ENCODE results near the gene SCN2B. TPM values are rescaled to one million over a fixed set of nuclear protein-coding genes. Genes with fewer than 3 reads are reported as not detected.

SCN2B gene
- total RNA-seq, 1 experiment from 2014 or later: 0.05 TPM

DNA sequence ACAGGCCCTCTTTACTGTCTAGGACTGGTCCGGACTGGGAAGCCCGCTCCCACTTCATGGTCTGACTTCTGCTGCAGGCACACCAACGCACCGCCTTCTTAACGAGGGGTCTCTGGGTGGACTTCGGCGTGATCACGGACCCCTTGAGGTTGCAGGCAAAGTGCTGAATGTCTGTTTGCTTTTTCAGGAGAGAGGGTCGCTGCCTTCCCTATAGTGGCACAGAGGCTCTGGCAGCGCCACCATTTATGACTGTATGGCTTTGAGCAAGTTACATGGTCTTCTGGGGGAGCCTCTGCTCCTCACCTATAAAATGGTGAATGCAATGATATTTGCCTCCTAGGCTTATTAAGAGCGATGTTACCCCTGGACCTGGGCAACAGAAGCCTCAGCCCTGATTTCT, 22.5 kb downstream of the SCN2B start:
- DNase-seq (ENCODE audit: low read depth): no peak

DNA sequence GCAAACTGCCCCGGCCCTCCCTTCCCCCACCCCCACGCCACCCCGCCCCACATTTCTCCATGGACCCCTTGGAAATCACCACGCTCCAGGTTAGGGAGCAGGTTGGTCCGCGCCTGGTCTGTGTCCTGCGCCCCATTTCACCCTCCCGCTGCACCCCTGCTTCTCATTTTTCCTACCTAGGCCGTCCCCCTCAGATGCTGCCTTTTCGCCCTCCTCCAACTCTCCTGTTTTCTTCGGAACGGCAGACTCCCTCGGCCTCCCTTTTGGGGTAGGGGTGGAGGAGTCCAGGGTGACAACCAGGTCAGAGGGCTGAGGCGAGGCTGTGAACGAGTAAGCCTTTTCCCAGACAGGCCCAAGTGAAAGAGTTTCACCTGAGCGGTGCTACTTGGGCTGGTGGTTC, 22.9 kb downstream of the SCN2B start:
- no peak for DNase-seq (ENCODE audit: low read depth)

DNA sequence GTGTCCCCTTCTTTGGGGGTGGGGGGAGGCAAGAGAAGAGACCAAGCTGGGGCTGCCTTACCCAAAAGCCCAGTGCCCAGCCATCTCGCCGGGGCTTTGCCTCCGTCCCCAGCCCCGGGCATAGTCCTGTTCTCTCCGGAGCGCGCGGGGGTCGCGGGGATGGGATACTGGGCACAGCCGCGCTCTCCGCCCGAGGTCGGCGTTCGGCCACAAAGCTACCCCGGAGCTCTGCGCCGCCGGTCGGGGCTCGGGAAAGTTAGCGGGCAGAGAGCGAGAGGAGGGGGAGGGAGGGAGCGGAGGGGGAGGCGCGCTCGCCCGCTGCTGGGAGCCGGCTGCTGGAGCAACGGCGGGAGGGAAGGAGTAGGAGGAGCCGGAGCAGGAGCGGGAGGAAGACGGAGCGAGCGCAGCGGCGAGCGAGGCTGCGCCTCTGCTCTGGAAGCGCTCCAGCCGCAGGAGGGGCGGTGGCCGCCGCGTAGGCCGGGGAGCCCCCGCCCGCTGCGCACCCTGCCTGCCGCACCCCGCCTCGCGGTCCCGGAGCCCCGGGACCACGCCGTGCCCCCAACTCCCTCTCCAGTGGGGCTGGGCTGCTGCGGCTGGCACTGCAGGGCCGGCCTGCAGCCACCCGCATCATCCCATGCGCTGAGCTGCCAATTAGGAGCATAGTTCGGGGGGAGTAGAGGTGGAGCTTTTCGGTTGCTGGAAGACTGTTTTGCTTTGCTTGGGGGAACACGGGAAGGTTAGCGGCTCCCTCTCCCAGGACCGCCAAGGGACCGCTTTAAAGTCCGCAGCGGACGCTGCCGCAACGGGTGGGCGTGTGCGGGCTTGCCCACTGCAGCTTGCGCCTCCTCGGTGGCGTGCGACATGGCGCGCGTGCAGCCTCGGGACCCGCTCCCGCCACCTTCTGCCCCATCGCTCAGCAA, 23.6 kb downstream of the SCN2B start, which contains the start of gene SCN4B:
Gene SCN4B (minus strand): TSS at position 272 of the 920 bp plus-strand sequence. CDS start 150 bp downstream, at position 122.
- peak; percentile 72 for DNase-seq (ENCODE audit: low read depth)

DNA sequence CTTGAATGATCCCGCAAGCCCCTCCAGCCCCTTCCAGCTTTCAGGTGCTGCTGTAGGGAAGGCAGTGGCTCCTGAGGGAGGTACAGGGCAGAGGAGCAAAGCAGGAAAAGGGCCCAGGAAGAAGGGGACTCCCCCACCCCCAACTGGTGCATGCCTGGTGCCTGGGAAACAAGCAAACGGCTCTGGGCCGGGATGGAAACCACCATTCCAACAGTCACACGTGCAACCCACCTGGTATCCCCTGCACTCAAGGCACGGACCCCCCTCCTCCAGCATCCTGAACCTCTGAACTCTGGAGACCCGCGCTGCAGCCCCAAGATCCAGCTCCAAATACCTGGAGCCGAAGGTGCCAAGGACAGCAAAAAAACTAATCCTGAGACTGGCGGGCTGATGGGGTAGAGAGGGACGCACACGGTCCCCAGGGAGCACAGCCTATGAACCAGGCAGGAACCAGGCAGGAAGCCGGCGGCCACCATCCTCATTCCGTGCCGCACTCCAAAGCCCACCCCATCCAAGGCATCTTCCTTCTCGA, 24.4 kb downstream of the SCN2B start:
- DNase-seq (ENCODE audit: low read depth): peak; percentile 37

DNA sequence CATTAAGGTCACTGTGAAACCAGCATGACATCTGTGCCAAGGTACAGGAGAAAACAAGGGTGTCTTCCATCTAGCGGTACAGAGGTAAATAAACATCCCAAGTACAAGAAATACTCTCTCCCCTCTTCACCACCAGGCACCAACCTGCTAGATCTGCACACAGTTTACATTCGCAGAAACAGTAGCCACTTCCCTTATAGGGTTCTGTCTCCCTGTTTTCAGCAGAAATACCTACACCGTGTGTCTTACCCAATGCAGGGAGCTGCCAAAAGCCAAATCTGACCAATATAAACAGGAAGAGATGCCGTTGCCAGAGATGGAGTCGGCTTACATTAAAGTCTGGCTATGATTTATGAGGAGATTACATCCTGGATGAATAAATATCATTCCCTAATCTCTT, 25.0 kb downstream of the SCN2B start:
- peak; percentile 88 for DNase-seq (ENCODE audit: low read depth)

DNA sequence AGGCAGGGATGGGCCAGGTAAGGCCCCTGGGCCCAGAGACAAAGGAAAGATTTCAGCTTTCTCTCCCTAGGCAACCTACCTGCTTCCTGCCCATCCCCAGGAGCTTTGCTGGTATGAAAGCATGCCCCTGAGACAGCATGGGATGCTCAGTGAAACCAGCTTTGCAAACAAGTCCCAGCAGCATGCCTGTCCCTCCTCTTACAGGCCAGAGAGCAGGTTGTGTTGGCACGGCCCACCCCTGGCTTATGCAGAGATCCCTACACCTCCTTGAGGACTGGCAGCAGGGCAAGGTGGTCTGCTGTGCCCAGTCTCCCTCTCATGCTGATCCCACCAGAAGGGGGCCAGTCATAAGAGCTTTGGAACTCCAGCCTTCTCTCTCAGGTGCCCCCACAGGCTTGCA, 26.9 kb downstream of the SCN2B start:
- DNase-seq (ENCODE audit: low read depth): no peak

DNA sequence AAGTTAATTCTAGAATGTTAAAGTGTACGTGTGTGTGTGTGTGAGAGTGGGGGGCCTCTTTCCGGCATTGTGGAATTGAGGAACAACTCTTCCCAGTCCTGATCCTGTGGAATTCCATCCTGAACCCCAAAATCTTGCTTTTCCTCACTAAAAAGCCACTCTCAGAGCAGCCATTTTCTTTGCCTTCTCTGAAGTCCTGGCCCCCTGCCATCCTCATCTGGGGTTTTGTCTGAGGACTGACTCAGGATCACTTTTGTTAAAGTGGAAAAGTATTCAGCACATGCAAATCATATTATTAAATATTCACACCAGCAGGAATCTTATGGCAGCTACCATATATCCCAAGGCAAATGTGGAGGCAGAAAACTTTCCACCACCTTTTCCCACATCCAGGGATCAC, 27.6 kb downstream of the SCN2B start:
- DNase-seq (ENCODE audit: low read depth): peak; percentile 67

DNA sequence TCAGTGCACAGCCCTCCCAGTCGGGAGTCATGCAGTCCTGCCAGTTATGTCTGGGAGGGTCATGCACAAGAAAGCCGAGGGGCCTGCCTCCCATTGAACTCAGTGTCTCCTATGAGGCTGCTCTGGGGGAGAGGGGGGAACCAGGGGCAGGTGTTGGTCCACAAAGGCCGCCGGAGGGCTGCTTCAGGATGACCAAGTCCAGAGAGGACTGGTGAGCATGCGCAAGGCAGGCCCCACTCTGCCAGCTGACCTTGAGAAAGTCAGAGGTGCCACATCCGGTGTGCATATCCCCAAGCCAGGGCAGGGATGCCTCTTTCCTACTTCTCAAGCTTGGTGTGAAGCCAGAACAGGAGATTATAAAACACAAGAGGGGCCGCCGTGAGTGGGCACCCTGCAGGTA, 28.2 kb downstream of the SCN2B start:
- DNase-seq (ENCODE audit: low read depth): peak; percentile 32

DNA sequence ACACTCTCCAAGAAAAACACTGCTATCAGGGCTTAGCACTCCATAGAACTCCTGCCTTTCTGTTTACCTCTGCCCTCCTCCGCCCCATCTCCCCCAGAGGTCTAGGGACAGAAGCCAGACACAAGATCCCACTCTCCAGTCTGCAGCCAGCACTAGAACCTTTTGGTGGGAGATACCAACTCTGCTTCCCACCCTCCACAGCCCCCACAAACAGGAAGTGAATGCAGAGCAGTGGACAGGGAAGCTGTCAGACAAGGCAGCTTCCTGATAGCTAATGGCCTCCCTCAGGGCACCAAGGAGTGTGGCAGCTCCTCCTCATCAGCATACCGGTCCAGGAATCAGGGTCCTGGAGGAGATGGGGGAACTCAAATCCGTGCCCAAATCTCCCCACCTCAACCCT, 28.9 kb downstream of the SCN2B start:
- DNase-seq (ENCODE audit: low read depth): no peak

DNA sequence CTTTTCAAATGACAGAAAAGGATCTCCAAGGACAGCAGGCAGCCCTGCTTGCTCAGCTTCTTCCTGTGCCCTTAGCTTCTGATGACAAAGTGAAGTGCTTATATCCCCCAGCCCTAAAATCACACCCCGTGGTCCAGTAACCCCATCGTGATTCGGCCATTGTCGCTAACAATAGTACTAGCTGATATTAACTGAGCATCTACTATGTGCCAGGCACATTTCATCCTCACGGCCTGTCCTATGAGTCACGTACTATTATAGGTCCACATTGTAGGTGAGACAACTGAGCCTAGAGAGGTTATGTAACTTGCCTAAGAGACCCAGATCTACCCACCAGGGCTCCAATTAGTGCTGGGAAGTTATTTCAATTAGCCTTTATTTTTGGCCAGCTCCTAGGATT, 29.9 kb downstream of the SCN2B start:
- no peak for DNase-seq (ENCODE audit: low read depth)

DNA sequence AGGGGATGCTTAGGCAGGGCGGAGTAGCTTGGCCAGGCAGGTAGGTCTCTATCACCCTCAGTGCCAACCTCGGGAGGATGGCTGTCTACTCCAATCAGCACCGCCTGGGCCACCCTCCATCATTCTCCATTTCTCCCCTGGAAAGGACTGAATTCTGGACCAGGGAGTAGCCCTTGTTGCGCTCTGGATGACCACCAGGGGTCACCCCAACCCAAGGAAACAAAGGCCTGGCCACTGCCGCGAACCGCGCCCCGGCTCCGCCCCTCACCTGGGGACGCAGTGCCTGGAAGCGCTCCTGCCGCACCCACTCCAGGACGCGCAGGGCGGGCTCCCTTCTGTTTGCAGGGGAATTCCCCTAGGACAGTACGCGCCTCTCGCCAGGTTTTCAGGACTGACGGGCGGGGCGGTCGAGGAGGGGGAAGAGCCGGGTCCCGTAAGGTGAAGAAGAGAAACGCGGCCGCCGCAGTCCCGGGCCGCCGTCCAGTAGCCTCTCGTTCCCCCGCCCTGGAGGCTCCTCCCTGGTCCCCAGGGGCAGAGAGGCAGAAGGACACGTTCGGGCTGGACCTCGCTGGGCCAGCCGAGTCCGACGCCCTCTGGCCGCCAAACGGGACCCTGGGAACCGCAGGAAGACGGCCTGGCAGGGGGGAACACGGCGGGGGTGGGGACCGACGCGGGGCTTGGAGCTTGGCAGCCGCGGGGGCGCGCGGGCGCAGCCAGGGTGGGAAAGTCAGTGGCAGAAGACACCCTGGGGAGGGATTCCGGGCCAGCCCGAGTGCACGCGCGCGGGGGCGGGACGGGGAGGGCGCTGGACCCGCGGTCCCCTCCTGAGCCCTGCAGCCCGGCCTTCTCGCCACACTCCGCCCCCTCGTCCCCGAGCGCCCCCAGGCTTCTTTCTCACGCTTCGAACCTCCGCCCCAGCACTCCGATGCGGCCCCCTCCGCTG, 30.9 kb downstream of the SCN2B start:
- DNase-seq (ENCODE audit: low read depth): peak; percentile 79

DNA sequence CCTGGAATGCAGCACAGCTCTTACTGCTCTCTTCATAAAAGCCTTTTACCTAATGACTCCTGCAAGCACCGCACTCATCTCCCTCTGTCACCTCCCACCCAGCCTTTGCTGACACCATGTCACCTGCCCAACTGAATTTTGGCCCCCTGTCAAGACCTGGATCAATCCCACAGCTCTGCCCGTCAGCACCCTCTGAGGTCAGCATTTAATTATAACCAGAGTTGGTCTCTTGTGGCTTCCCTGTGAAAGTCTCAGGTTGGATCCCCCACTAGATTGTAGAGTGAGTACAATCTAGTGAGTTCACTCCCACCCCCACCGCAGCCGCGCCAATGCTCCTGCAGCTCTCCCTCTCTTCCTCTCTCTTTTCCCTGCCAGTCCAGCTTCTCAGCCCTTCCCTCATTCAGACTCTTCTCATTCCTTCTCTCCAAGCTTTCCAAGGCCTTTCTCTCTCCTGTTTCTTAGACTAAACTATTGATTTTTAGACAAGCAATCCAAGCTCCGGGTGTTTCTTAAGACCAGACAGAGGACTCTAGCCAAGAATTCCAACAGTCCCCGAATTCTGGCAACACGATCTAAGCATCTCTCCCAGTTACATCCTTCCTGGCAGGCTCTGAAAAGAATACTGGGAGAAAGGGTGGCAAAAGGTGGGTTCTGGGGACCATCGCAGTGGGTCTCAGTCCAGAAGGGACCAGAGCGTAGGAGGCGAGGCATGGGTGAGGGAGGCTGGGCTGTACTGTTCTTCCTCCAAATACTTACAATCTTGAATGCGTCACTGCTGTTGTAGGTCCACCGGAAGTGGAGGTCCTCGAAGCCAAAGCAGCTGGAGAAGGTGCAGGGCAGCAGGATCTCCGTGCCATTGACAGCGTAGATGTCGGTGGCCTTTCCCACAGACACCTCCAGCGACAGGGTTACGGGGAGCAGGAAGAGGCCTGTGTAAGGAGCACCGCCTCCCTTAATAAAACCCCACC, 31.9 kb downstream of the SCN2B start:
- DNase-seq (ENCODE audit: low read depth): no peak

DNA sequence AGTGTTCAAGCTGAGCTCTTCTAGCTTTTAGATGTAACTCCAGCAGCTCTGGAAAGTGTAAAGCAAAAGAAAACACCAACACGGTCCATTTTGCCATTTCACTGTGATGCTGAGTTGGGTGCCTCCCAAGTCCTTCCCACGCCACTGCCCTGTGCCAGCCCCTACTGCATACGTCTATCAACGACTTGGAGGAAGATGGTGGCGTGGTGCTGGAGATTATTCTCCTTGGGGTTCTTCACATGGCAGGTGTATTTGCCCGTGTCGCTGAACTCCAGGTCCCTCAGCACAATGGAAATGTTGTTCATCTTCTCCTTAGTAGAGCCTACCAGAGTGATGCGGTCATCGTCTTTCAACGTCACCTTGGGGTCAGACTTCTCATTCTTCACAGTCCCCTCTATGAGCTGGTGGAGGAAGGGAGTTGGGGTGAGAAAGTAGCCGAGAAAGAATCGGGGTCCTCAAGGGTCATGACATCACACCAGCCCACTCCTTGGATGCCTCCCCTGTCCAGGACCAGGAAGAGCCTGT, 32.7 kb downstream of the SCN2B start:
- DNase-seq (ENCODE audit: low read depth): no peak

DNA sequence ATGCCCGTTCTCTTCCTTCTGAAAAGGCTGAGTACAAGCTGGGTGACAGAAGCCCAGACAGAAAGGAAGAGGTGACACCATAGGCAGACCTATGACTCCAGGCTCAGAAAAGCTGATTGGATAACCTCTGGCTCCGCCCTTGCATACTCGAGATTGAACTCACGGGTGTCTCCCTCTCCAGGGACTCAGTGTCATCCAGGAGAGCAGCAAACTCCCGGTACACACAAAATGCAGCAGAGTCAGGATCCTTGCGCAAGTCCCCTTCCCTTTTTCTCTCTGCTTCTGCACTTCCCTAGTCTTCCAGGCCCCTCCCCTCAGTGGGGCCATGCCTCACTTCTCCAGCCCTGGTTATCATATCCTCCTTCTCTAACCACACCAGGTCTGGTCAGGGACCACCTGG, 33.6 kb downstream of the SCN2B start:
- no peak for DNase-seq (ENCODE audit: low read depth)

DNA sequence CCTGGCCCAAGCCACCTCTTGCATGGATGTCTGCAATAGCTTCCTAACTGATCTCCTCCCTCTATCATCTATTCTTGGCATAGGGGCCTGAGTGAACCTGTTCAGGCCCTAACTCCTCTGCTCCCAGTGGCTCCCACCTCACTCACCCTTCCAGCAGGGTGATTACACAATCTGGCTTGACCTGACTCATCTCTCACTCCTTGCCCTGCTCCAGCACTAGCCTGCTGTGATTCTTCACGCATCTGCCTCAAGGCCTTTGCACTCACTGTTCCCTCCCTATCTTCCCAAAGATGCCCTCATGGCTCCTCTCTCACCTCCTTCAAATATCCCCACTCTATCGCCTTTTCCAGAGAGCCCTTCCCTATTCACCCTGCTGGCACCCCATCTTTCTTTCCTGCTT, 34.4 kb downstream of the SCN2B start:
- DNase-seq (ENCODE audit: low read depth): peak; percentile 55

DNA sequence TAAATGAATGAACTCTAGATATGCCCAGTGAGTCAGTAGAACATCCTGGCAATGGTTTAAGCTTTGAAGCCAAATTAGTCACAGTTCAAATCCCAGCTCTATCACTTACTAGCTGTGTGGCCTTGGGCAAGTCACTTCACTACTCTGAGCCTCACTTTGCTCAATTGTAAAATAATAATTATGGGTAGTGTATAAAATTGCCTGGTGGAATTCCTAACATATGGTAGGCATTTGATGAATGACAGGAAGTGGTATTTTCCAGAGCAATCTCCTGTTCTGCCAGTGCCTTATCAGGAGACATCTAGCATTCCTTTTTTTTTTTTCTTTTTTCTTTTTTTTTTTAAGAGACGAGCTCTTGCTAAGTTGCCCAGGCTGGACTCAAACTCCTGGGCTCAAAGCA, 36.9 kb downstream of the SCN2B start:
- peak; percentile 56 for DNase-seq (ENCODE audit: low read depth)

DNA sequence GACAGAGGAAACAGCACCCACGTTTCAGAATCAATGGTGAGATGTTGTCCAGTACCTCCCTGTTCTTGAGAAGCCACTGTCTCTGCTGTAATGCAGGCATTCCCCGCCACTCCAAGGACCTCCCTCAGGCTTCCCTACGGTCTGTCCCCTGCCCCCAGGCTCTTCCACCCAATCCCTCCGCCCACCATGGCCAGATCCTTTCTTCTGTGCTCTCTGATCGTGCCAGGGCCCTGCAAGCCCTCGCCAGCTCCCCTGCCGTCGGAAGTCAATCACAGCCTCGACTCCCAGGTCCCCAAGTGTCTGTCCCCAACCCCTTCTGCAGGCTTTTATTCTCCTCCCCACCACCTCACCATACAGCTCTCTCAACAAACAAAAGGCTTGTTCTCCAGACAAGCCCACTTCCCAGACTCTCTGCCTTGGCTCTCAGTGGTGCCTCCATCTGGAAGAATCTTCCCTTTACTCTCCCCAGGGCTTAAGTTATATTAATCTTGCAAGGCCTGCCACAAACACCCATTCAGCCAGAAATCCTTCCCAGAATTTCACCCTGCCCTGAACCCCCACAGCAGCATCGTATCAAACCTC, 37.5 kb downstream of the SCN2B start:
- no peak for DNase-seq (ENCODE audit: low read depth)

DNA sequence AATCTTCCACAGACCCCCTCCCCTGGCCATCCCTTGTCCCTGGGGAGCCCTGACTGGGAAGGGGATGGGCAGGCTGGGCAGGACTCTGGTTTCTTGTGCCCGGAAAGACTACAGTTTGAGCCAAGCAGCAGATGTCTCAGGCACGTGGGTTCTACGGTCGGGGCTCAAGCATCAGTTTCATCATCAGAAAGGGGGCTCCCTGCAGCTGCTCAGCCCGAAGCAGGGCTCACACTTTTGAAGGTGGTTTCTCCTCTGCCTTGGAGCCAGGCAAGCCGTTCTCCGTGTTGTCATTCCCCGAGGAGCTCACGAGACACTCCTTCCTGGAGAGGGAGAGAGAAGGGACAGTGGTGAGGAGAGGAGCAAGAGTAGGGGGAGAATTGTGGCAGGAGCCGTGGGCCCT, 39.6 kb downstream of the SCN2B start:
- no peak for DNase-seq (ENCODE audit: low read depth)

DNA sequence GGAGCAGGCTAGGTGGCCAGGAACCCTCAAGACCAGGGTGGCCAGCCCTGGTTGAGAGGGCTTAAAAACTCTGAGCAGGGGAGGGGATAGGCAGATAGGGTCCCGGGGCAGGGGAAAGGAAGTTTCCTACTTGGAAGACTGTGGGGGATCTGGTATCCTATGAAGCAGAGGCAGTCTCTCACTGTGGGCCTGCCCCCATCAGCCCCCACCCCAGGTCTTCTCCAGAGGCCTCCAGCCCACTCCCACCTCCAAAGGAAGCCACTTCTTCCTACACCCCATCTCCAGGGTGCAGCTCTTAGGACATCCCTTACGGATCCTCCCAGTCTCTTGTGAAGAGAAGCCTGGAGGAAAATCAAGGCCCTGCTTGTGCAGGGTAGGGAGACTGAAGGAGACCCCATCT, 40.1 kb downstream of the SCN2B start:
- DNase-seq (ENCODE audit: low read depth): no peak

DNA sequence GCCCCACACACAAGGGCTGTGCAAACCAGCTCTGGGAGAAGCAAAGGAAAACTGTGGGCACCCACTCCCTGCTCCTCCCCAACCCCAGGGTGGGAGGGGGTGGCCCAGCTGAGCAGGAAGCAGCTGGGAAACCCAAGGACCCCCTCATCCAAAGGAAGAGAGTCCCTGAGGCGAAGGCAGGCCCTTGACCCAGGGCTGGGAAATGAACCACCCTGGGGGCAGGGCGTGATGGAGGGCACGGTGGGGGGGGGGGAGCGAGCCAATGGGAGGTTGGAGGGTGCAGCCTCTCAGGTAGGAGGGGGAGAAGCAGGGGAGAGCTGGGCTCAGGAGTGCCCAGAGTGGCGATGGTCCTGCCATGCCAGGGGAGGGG, 40.7 kb downstream of the SCN2B start:
- no peak for DNase-seq (ENCODE audit: low read depth)
